ENCODE results near the gene GRXCR1. TPM values are rescaled to one million over a fixed set of nuclear protein-coding genes. Genes with fewer than 3 reads are reported as not detected.

The GRXCR1 gene
- total RNA-seq, 2 experiments from 2014 or later = not detected

DNA sequence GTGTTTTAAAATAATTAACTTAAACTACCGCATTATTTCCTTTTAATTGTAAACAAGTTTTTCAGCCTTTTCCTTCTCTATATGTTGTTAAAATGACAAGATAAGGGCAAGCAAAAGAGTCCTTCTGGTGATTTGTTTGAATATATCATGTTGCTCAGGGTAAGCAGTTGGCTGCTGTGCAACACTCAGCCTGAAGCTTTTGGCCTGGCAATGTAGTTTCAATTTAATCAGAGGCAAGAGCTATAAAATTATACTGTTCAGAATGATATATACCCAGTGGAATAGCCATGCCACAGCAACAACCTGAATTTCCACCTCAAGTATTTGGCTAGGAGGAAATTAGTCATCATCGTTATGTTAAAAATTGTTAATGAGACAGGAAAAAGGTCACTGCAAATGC, 53.4 kb downstream of the GRXCR1 start:
- intact Hi-C loops (cut with micrococcal nuclease) = no loop called here
- TF ChIP-seq, protein P1, sequence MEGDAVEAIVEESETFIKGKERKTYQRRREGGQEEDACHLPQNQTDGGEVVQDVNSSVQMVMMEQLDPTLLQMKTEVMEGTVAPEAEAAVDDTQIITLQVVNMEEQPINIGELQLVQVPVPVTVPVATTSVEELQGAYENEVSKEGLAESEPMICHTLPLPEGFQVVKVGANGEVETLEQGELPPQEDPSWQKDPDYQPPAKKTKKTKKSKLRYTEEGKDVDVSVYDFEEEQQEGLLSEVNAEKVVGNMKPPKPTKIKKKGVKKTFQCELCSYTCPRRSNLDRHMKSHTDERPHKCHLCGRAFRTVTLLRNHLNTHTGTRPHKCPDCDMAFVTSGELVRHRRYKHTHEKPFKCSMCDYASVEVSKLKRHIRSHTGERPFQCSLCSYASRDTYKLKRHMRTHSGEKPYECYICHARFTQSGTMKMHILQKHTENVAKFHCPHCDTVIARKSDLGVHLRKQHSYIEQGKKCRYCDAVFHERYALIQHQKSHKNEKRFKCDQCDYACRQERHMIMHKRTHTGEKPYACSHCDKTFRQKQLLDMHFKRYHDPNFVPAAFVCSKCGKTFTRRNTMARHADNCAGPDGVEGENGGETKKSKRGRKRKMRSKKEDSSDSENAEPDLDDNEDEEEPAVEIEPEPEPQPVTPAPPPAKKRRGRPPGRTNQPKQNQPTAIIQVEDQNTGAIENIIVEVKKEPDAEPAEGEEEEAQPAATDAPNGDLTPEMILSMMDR (IDR thresholded peaks at IDR 0.05) = no peak
- POLR2A ChIA-PET = no interaction called here
- Mint-ChIP-seq H3K9me3 (no peaks in the 10 kb centered on the region), H3K27me3 (peaks cover 3% of the 10 kb centered on the region), H3K4me3 (no peak overlapping the region), H3K36me3 (ENCODE audit: low read depth) (no peaks in the 10 kb centered on the region), H3K27ac (no peak overlapping the region), H3K4me1 (ENCODE audit: low read depth) (no peaks in the 10 kb centered on the region)
- DNase-seq (no peak), ATAC-seq (no peak)
- CTCF ChIA-PET = no interaction called here

DNA sequence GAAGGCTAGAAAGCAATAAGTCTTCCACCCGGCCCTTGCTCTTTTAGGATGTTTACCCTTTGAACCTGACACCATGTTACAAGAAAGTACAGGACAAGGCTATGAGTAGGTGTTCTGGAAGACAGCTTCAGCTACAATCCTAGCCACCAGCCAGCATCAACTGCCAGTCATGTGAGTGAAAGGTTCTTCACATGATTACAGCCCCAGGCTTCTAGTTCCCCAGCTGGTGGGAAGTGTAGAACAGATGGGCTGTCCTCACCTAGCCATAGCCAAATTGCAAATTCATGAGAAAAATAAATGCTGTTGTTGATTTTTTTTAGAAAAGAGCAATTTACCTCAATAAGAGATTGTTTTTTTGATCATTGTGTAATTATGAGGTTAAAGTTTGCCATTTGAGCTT, 60.8 kb downstream of the GRXCR1 start:
- Mint-ChIP-seq H3K4me1 (ENCODE audit: low read depth) (no peaks in the 10 kb centered on the region), H3K27me3 (peaks cover 4% of the 10 kb centered on the region), H3K27ac (no peak overlapping the region), H3K36me3 (ENCODE audit: low read depth) (no peaks in the 10 kb centered on the region), H3K4me3 (no peak overlapping the region), H3K9me3 (no peaks in the 10 kb centered on the region)
- CTCF ChIA-PET = no interaction called here
- no peak for ATAC-seq
- POLR2A ChIA-PET = no interaction called here
- no peak for DNase-seq
- intact Hi-C loops (cut with micrococcal nuclease) = no loop called here
- TF ChIP-seq, protein P1 (IDR thresholded peaks at IDR 0.05) = no peak

DNA sequence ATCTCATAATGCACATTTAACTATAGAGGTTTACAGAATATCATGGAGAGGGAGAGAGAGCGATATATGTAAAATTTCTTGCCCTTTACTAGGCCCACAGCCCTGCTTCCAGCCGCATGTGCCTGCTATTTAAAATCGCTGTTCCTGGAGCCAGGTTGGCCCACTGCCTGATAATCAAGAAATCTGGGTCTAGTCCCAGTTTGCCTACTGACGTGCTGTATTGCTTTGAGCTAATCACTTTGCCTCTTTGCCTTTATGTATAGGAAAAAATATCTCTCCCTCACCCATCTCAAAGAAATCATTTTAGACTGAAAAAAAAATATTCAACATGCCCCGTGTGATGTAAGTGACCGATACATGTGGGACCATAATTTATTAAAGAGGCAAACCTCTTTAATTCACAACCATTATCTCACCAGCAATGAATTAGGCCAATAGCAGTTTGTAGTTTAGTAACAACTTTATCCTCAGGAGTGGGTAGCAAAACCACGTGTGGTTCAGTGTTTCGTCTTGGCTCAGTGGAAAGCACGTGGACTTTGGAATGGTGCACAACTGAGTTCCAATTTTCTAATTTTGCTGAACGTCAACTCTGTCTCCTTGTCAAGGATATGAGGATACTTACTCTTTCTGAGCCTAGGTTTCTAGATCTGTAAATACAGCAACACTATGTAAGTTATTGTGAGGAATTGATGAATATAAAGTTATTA, 62.6 kb downstream of the GRXCR1 start:
- Mint-ChIP-seq H3K9me3 (no peaks in the 10 kb centered on the region), H3K4me3 (no peak overlapping the region), H3K36me3 (ENCODE audit: low read depth) (no peaks in the 10 kb centered on the region), H3K27me3 (peaks cover 4% of the 10 kb centered on the region), H3K27ac (no peak overlapping the region), H3K4me1 (ENCODE audit: low read depth) (no peaks in the 10 kb centered on the region)
- ChIA-PET POLR2A (no interaction called here), CTCF (no interaction called here)
- TF ChIP-seq, protein P1 (IDR thresholded peaks at IDR 0.05) = no peak
- intact Hi-C loops (cut with micrococcal nuclease) = no loop called here
- no peak for ATAC-seq
- DNase-seq = no peak

DNA sequence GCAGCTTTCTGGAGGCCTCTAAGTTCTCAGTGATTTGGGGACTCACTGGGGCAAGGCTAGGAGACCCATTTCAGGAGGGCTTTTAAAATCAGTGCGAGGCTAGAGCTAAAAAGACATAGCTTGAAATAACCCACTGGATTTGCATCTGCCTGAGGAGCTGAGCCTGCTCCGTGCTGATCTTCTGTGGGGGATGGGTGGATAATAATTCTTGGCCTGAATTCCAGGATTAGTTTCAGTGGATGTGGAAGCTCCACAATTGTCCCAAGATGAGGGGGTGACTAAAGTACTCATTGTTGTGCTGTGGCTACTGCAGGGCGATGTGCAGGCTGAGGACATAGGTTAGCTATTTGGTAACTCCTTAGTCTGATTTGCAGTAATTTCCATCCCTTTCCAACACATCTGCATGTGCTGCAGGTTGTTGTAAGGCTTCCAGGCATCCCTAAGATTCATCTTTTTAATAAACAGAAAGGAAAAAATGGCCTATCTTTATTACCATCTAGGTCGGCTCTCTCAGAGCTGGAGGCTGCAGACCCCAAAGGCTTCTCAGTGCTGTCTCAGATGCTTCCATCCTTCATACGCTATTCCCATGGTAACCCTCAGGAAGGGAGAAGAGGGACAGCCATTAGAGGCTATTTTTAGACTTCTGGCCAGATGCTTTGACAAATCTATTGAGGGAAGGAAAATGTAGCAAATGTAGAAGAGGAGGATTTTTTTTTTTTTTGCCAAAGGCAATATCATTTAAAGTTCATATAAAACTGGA, 63.4 kb downstream of the GRXCR1 start:
- DNase-seq (no peak), ATAC-seq (no peak)
- TF ChIP-seq, protein P1 (IDR thresholded peaks at IDR 0.05) = no peak
- Mint-ChIP-seq H3K27ac (no peak overlapping the region), H3K36me3 (ENCODE audit: low read depth) (no peaks in the 10 kb centered on the region), H3K9me3 (peaks cover 2% of the 10 kb centered on the region), H3K4me3 (no peak overlapping the region), H3K27me3 (peaks cover 4% of the 10 kb centered on the region), H3K4me1 (ENCODE audit: low read depth) (no peaks in the 10 kb centered on the region)
- intact Hi-C loops (cut with micrococcal nuclease) = no loop called here
- POLR2A ChIA-PET = no interaction called here
- CTCF ChIA-PET = no interaction called here

DNA sequence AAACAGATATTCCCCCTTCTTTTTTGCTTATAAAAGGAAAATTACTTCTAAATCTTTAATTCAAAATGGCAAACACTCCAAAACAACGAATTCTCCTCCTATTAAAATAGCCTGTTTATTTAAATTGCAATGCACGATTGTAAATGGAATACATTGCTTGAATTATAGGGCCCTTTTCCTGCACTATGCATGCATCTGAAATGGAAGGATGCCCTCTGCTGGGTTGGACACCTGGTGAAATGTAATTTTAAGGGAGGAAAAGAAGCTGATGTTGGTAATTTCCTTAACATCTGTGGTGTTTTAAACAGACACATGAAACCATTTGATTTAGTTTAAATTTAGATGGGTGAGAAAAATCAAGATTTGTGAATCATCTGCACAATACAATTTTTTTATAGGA, 72.8 kb downstream of the GRXCR1 start:
- H3K4me1 Mint-ChIP-seq (ENCODE audit: low read depth) = no peaks in the 10 kb centered on the region
- no peak overlapping the region for H3K27ac Mint-ChIP-seq
- no peaks in the 10 kb centered on the region for H3K27me3 Mint-ChIP-seq
- intact Hi-C loops (cut with micrococcal nuclease) = no loop called here
- ChIA-PET POLR2A (no interaction called here), CTCF (no interaction called here)
- TF ChIP-seq, protein P1 (IDR thresholded peaks at IDR 0.05) = no peak
- no peak overlapping the region for H3K4me3 Mint-ChIP-seq
- ATAC-seq (no peak), DNase-seq (peak; percentile 3)
- no peaks in the 10 kb centered on the region for H3K36me3 Mint-ChIP-seq (ENCODE audit: low read depth)
- H3K9me3 Mint-ChIP-seq = peaks cover 3% of the 10 kb centered on the region
